Measurements from ENCODE around the gene ZNF562.

Gene ZNF562

DNA sequence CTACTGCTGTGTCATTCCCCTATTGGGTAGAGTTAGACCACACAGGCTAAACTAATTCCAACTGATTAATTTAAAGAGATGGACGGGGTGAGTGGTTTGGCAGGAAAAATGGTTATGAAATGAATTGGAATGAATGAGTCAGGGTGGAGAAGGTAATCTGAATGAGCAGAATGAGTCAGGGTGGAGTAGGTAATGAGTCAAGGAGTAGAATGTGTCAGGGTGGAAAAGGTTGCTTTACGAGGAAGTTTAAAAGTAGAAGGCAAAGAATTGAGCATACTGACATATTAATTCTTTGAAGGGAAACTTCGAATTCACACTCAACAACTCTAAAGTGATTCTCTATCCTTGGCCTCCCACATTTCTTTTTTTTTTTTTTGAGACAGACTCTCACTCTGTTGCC is 77.9 kb downstream of the ZNF562 start:
- H3K36me3 ChIP-seq (ENCODE audit: insufficient read depth, low read length): no peaks in the 10 kb centered on the region
- no peak overlapping the region for H2AFZ ChIP-seq (ENCODE audit: low read length, unreplicated experiment)
- peaks cover 9% of the 10 kb centered on the region for H3K4me1 ChIP-seq (ENCODE audit: control insufficient read depth, insufficient read depth, low read length, unreplicated experiment)
- H3K4me3 ChIP-seq (ENCODE audit: low read depth, low read length): no peak overlapping the region
- H3K79me2 ChIP-seq (ENCODE audit: control insufficient read depth, insufficient read depth, low read length, unreplicated experiment): no peaks in the 10 kb centered on the region
- peak overlapping the region; percentile 51; the same call in 1 of the 2 replicates for H3K27ac ChIP-seq (ENCODE audit: low read depth, low read length)
- H3K27me3 ChIP-seq (ENCODE audit: insufficient read depth, low read length): no peaks in the 10 kb centered on the region

All from ACC112 (cell line).